ENCODE measurements around the gene ISL1. TPM values are rescaled to one million over a fixed set of nuclear protein-coding genes. Genes with fewer than 3 reads are reported as not detected.

Gene ISL1
- not detected for total RNA-seq

DNA sequence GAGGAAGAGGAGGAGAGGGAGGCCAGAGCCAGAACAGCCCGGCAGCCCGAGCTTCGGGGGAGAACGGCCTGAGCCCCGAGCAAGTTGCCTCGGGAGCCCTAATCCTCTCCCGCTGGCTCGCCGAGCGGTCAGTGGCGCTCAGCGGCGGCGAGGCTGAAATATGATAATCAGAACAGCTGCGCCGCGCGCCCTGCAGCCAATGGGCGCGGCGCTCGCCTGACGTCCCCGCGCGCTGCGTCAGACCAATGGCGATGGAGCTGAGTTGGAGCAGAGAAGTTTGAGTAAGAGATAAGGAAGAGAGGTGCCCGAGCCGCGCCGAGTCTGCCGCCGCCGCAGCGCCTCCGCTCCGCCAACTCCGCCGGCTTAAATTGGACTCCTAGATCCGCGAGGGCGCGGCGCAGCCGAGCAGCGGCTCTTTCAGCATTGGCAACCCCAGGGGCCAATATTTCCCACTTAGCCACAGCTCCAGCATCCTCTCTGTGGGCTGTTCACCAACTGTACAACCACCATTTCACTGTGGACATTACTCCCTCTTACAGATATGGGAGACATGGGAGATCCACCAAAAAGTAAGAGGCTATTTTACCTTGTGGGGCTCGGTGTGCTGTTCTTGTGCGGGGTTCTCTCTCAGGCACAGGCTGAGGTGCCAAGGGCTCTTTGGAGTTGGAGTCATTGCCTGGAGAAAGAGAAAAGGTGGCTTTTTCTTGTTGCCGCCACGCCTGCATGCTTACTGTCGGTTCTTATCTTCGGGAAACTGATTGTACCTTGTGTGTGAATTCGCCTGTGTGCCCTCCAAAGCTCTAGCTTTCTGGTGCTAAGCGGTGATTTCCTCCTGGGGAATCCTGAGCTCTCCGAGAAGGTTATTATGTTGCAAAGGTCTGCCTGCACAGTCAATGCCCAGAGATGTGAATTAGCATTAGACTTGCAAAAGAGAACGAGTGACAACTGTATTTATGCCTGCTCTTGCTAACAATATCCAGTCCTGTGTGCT is at the start of gene ISL1:
Gene ISL1 (plus strand): TSS at position 318 of the 991 bp plus-strand sequence. CDS start 224 bp downstream, at position 542.

